NOMO-1 treated with dmso at 0.1 percent for 144 hours (cell line): Measurements from ENCODE around the gene CD24.
"Not testable (repeated sequence)": the region's sequence is repeated elsewhere in the genome, so short reads cannot be mapped to it uniquely, and the experiment has no call there.

Experiments used
- DNase-seq: peaks from one replicate; lab custom pipeline; 2025; ENCODE audit not compliant: unreplicated experiment; lab: John Stamatoyannopoulos, UW

The CD24 gene, protein sequence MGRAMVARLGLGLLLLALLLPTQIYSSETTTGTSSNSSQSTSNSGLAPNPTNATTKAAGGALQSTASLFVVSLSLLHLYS

DNA sequence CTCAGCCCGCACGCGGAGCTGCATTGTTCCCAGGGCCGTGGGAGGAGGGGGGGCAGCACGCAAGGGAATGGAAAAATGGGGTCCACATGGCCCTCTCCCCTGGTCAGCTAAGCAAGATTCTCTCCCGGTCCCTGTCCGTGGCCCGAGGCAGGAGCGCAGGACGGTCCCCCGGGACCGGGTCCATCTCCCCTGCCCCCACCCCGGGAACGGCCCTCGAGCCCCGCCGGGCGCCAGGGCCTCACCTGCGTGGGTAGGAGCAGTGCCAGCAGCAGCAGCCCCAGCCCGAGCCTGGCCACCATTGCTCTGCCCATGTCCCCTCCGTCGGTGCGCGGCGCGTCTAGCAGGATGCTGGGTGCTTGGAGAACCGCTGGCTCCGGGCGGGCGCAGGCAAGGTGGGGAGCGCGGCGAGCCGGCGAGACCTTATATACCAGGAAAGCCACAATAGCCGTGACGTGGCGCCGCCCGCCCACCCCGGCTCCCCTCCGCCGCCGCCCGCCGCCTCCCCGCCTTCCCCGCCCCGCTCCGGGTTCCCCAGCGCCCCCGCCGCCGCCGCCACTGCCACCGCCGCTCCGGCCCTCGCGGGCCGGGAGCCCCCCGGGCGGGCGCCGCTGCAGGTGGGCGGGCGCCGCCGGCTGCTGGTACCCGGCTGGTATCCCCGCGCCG, at the start of gene CD24:
CD24 (minus strand) TSS at position 394 of the 663 bp plus-strand sequence; CDS start at position 311, 83 bp downstream.
- no peak for DNase-seq

DNA sequence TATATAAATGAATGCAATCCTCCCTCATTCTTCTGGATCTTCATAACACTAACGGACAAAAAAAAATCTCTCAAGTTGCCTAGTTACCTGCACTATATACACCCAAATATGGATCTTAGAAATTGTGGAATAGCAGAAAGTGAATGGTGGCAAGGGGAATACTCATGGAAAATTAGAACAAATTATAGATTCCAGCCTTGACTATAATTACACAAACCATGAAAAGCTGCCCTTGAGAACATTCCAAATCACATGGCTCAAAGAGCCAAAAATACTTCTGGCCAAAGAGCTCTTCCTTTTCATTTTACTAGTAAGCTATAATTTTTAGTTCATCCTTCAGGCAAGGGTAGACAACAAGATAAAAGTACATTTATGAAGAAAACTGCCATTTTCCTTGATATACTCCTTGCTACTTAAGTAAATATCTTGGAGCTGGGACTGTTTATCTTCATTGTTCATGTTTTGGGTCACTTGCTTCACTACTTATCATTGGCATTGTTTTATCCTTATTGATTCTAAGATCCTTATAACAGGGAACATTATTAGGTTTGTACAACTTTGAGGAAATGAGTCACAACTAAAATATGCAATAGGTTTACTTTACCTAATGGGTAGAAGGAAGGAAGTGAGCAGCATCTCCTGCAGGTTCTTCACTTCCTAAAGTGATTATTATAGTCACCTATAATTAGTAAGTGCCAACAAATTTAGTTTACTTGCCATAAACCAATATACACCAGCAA, 47.1 kb upstream of the CD24 start:
- no peak for DNase-seq

DNA sequence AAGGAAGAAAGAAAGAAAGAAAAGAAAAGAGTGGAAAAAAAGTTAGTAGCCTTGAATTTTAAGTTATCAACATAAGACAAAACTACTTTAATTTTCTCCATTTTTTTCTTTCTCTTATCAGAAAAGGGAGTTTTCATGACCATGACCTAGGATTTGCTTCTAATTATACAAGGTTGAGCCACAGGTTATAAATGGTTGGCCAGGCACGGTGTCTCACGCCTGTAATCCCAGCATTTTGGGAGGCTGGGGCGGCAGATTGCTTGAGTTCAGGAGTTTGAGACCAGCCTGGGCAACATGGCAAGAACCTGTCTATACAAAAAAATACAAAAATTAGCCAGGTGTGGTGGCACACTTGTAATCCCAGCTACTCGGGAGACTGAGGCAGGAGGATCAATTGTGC, 45.7 kb upstream of the CD24 start:
- no peak for DNase-seq

DNA sequence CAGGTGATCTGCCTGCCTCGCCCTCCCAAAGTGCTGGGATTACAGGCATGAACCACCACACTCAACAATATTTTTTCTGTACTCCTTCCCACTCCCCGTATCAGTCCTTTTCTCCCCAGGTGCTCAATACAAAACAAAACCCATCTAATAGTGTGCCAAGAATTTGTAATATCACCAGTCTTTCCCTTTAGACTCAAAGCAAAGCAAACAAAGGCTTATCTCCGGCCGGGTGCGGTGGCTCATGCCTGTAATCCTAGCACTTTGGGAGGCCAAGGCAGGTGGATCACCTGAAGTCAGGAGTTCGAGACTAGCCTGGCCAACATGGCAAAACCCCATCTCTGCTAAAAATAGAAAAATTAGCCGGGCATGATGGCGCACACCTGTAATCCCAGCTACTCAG, 45.1 kb upstream of the CD24 start:
- not testable (repeated sequence) for DNase-seq

DNA sequence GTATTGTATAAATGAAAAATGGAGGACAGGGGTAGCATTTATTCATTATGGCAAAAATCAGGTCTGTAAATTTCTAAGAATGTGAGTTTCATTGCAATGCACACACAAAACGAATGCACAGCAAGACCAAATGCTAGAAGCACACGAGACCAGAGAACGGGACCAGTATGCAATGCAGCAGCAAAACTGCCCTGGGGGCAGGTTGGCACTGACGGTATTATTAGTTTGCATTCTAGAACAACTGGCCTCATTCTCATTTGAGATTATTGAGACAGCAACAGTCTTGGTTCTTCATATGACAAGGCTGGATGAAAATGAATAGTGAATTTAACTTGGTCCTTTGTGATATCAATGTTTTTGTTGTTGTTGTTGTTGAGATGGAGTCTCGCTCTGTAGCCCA, 44.5 kb upstream of the CD24 start:
- DNase-seq: no peak

DNA sequence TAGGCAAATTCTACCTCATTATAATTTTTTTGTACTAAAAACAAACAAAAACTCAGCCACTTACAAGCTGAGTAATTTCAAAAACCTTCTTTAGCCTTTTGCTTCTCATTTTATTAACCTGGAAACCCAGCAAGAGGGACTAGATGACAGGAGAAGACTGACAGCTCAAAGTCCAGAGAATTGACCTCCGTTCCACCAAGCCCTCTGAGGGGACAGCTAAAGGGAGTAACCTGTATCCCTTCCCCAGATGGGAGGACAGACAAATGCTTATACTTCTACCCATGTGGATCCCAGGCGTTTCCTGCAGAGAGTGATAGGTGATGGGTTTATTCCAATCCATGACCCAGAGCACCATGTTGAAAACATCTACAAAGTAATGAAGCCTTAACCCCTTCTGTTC, 35.0 kb upstream of the CD24 start:
- no peak for DNase-seq

DNA sequence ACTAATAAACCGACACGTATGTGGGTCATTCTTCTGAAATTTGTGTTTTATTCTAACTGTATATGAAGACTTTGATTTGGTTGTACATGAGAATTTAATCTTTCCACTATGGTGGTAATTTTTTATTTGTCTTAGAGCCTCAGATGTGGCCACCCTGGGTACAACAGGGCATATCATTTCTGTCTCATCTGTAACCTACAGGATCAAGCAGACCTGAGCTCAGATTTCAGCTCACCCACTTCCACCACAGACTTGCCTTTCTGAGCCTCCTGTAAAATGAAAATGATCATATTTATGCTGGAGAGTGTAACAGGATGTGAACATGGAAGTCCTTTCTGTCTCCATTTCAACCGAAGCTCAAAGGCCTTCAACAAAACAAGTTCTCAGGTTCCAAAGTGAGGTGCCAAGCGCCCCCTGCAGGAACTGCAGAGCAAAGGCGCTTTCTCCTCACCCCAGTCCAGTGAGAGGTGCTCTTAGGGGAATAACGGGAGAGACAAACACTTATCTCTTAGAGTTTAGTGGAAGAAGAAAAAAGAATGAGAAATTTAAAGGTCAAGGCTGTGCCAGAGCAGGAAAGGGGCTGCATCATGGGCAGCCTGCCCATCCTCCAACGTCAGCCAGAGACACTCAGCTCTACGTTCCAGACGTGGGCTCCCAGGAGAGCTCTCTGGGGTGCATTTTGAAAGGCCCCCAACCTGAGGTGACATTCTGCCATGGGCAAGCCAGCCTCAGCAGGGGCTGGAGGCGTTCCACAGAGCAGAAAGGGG, 23.0 kb upstream of the CD24 start:
- DNase-seq: peak; percentile 48

DNA sequence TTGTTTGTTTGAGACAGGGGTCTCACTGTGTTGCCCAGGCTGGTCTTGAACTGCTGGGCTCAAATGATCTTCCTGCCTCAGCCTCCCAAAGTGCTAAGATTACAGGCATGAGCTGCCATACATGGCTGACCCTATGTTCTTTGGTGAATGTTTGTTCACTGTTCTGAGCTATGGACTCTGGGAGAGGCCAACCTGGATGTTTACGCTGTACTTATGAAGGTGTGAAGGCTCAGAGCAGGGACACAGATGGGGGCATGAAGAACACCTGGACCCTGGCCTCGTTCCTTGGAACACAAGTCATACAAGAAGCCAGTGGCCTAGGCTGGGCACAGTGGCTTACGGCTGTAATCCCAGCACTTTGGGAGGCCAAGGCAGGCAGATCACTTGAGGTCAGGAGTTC, 21.1 kb upstream of the CD24 start:
- no peak for DNase-seq

DNA sequence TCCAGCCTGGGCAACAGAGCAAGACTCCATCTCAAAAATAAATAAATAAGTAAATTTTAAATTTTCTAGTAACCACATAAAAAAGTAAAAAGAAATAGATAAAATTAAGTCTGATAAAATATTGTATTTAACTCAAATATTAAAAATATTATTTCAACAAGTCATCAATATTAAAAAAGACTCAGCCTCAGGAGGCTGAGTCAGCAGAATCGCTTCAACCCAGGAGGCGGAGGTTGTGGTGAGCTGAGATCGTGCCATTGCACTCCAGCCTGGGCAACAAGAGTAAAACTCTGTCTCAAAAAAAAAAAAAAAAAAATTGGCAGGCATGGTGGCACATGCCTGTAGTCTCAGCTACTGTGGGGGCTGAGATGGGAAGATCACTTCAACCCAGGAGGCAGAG, 15.2 kb upstream of the CD24 start:
- DNase-seq: not testable (repeated sequence)

DNA sequence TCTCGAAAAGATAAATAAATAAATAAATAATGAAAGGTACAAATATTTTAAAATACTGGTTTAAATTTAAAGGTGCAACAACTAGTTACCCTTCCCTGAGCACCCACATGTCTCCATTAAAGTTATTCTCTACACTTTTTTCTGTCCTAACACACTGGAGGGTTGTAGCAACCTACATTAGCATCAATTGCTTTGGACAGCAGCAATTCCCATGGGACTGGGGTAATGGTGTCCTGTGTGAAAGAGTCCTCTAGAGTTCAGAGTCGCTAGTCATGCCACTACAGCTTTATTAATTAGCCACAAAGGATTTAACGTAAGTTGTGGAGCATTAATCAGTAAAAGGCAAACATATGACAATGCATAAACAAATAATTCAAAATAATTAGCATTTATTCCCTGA, 14.1 kb upstream of the CD24 start:
- DNase-seq: no peak

DNA sequence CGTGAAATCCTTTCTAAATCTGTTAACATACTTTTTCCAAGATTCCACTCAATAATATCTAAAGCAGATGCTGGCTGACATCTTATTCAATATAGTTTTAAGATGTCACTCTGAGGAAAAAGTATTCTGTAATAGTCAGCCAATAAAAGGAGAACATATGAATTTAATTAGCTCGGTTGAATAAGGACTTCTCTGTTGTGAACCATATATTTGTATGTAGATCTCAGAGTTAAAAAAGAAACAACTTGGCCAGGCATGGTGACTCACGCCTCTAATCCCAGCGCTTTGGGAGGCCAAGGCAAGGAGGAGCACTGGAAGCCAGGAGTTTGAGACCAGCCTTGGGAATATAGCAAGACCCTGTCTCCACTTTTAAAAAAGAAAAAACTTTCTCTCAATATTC, 7.4 kb upstream of the CD24 start:
- DNase-seq: no peak

DNA sequence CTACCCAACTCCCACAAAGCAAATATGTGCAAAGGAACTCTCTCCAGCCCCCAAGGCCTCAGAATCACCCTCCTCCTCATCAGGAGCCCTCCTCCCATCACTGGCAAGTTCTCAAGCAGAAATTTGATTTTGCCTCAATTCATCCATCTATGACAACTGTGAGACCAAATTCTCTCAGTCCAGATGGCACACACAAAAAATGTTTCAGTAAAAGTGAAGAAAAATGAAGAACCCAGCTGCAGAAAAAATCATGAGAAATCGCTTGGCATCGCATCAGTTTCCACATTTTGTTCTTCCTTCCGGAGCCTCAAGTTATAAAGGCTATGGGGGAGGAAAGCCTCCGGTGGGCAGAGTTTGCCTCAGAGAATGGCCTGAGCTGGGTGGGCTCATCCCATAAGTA, 6.4 kb upstream of the CD24 start:
- DNase-seq: no peak

DNA sequence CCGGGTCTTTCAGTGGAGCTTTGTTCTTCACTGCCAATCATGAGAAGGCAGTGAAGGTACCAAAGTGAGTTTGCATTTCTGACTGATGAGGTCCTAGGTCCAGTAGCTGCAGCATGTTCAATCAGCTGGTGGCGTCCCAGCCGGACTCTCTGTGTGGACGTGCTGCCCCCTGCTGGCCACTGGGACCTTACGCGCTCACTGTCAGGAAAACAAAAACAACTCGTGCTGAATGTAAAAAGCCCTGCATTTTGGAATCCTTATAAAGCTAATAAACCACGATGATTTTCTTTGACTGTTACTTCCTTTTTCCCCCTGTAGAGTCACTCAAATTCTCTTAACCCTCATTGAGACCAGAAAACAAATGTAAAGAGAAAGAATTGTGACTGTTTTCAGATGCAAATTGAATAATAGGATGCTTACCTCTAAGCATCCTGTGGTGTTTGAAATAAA, 4.9 kb upstream of the CD24 start:
- no peak for DNase-seq

DNA sequence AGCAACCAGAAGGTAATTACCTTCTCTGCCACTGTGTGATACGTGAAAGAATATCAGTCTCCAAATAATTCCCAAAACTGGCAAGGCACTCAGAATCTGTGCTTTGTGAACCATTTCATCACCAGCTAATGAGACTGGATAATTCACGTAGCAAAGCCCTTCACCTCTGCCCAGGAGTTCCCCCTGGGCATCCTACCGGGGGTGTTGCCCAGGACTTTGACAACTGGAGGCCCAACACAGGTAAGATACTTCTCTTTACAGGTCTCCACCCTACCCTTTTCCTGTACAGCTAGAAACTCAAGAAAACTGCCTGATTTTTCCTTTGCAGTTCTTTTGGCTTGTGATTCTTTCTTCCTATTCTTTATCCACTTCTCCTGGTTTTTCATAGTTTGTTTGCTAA, 2.7 kb upstream of the CD24 start:
- DNase-seq: no peak

DNA sequence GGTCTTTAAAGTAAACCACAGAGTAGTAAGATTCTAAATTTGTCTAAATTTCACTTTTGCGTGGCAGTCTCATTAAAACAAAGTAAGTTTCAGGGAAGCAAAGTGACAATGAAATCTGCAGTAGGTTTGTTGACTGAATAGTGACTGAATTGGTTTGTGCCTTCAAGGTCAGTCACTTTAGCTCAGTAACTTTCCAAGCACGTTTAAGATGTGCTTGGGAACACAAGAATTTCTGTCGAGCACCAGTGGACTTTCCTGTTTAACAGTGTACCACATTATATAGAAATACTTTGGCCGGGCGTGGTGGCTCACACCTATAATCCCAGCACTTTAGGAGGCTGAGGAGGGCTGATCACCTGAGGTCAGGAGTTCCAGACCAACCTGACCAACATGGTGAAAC, 1.7 kb upstream of the CD24 start:
- no peak for DNase-seq

DNA sequence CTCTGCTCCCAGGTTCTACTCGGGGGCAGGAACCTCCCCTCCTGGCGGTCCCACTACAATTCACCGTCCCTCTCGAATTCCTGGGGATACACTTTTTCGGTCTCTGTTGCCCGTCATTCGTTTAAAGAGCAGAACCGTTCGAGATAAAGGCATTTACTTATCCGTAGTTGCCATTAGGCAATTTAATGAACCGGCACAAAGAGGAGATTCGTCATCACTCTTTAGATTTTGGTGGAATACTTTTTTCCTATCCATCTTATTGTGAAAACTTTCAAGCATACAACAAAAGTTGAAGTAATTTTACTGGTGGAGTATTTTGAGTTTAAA, 1.2 kb upstream of the CD24 start:
- no peak for DNase-seq

DNA sequence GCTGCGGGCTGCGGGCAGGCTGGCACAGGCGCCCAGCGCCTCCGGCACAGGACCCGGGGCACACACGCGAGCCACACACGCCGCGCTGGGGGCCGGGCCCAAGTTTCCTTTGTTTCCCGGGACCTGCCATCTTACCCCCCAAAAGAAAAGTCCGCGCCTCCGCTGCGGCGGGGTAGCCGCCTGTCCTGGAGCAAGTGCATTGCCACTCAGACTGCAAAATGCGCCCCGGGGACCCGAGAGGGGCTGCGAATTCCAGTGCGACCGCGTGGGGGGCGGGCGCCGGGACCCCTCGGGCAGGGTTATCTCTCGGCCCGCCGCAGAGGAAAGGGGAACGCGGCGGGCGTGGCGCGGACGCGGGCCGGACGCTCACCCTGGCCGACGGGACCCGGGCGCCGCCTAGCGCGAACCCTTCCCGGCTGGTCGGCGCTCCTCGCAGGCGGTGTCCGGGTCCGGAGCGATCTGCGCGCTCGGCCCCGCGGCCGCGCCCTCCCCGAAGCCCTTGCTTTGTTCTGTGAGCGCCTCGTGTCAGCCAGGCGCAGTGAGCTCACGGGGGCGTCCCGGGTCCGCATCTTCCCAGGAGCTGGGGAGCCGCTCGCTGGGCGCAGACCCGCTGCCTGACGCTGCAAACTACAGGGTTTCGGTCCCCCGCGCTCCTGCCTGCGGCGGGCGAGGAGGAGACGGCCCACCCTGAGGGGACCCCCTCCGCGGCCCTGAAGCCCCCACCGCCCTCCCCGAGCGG, 639 bp upstream of the CD24 start:
- no peak for DNase-seq

DNA sequence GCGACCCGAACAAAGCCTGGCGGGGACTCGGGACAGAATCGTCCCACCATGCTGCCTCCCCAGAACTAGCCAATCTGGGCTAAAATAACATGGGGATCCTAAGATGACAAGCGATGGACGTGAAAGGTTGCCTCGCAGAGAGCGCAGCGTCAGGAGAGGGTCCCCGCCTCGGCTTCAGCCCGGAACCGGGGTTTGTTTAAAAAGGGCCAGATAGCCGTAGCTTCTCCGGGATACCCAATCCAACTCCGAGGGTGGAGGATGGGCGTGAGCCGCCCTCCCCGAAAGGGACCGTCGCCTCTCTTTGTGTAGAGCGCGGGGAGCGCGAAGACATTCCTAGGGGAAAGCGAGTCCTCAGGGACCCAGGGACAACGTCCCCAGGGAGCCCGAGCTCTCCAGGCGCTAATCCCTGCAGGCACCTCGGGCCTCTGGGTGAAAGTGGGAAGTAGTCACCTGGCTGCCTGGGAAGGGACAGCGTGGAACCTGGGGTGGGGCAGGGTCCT, 643 bp downstream of the CD24 start:
- no peak for DNase-seq

DNA sequence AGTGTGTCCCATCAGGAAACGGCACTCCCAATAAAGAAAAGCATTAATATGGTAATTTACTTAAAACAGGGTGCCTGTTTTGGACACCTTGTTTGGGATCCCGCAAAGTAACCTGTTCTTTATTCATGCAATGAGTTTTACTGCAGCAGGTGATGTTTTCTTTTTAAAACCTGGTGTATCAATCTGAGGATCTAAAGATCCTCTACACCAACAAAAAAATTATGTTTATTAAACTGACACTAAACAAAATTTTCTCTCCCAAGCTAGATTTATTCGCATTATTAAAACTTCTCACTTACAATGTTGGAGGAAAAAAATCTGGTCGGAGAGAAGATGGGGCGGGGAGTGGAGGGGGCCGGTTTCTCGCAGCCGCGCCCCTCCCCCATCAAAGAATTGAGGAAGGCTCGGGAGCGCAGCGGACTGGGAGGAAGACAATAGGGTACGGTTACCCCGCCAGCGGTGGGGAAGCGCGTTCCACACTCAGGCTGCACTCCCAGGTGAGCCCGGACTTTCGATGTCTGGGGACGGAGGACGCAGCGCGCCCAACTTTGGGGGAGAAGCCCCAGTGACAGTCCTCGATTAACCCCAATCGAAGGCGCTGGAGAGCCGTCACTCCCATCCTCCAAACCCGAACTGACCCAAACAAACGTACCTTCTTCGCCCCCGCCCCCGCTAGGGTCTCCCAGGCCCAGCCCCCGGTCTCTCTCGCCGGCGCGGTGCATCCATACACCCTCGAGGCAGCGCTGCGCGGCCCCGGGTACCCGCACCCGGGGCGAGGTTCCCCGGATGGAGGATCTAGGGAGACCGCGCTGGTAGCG, 1.3 kb downstream of the CD24 start:
- no peak for DNase-seq

DNA sequence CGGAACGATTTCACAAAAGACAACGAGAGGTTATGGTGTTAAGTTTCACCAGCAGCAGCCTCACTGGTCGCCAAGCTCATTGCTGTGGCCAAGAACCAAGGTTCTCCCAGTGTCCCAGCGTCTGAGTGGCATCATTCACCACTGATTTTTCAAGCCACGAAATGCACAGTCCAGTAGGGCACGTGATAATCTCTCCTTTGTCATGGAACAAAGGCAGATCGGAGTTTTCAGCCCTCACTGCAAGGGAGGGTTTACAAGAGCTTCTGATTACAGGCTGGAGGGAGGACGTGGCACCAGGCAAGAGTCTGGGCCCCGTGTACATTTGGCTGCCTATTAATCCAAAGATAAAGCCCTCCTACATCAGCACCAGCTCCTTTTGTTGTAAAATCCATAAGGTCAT, 2.0 kb downstream of the CD24 start:
- no peak for DNase-seq
